ENCODE data around the gene NPAS2.

The NPAS2 gene

GRCh38 chr2:100936972-100937542 is 117.1 kb downstream of the NPAS2 start:
- Histone ChIP-seq H3K4me3 (ENCODE audit: low read length) (no peak overlapping the region), H3K27ac (ENCODE audit: low read depth, low read length) (no peak overlapping the region), H3K79me1 (ENCODE audit: low read length) (no peaks in the 10 kb centered on the region), H3K4me1 (ENCODE audit: control insufficient read depth, low read depth, low read length) (no peaks in the 10 kb centered on the region), H3K56ac (ENCODE audit: low read length) (no peak overlapping the region), H4K8ac (ENCODE audit: low read depth, low read length) (no peak overlapping the region), H3K4ac (ENCODE audit: low read depth, low read length) (no peak overlapping the region), H4K5ac (ENCODE audit: low read length) (no peak overlapping the region), H3K9ac (ENCODE audit: low read length) (no peak overlapping the region), H3K4me2 (ENCODE audit: low read length) (no peak overlapping the region), H3K23ac (ENCODE audit: low read length) (no peak overlapping the region), H3K36me3 (ENCODE audit: control insufficient read depth, insufficient read depth, low read length) (no peaks in the 10 kb centered on the region), H2BK5ac (ENCODE audit: low read length) (no peak overlapping the region), H3K27me3 (ENCODE audit: insufficient read depth, low read length, poor library complexity) (no peaks in the 10 kb centered on the region), H3K79me2 (ENCODE audit: control insufficient read depth, insufficient read depth, low read length) (no peaks in the 10 kb centered on the region), H2BK120ac (ENCODE audit: low read depth, low read length) (no peak overlapping the region), H2AK5ac (ENCODE audit: low read length) (no peak overlapping the region), H3K18ac (ENCODE audit: low read length) (no peak overlapping the region), H2BK15ac (replicated peaks; ENCODE audit: low read depth) (no peak overlapping the region)
- no CpG with 5 or more reads among the region's 2 CpGs for WGBS (ENCODE audit: extremely low coverage, insufficient coverage, low lambda C conversion rate)
- no peak for DNase-seq

GRCh38 chr2:100938031-100939026 is 118.4 kb downstream of the NPAS2 start:
- Histone ChIP-seq H3K56ac (ENCODE audit: low read length) (no peak overlapping the region), H3K9ac (ENCODE audit: low read length) (no peak overlapping the region), H3K4me2 (ENCODE audit: low read length) (no peak overlapping the region), H2AK5ac (ENCODE audit: low read length) (no peak overlapping the region), H4K8ac (ENCODE audit: low read depth, low read length) (no peak overlapping the region), H3K36me3 (ENCODE audit: control insufficient read depth, insufficient read depth, low read length) (no peaks in the 10 kb centered on the region), H3K23ac (ENCODE audit: low read length) (no peak overlapping the region), H3K79me2 (ENCODE audit: control insufficient read depth, insufficient read depth, low read length) (no peaks in the 10 kb centered on the region), H4K5ac (ENCODE audit: low read length) (no peak overlapping the region), H3K4me1 (ENCODE audit: control insufficient read depth, low read depth, low read length) (no peaks in the 10 kb centered on the region), H3K79me1 (ENCODE audit: low read length) (no peaks in the 10 kb centered on the region), H3K4ac (ENCODE audit: low read depth, low read length) (no peak overlapping the region), H3K27ac (ENCODE audit: low read depth, low read length) (no peak overlapping the region), H3K4me3 (ENCODE audit: low read length) (no peak overlapping the region), H2BK120ac (ENCODE audit: low read depth, low read length) (no peak overlapping the region), H2BK15ac (replicated peaks; ENCODE audit: low read depth) (no peak overlapping the region), H3K18ac (ENCODE audit: low read length) (no peak overlapping the region), H3K27me3 (ENCODE audit: insufficient read depth, low read length, poor library complexity) (no peaks in the 10 kb centered on the region), H2BK5ac (ENCODE audit: low read length) (no peak overlapping the region)
- DNase-seq: no peak
- WGBS (ENCODE audit: extremely low coverage, insufficient coverage, low lambda C conversion rate): no CpG with 5 or more reads among the region's 15 CpGs

GRCh38 chr2:100939445-100939844 is 119.5 kb downstream of the NPAS2 start:
- no peaks in the 10 kb centered on the region for H3K36me3 ChIP-seq (ENCODE audit: control insufficient read depth, insufficient read depth, low read length)
- H3K23ac ChIP-seq (ENCODE audit: low read length): no peak overlapping the region
- H3K27me3 ChIP-seq (ENCODE audit: insufficient read depth, low read length, poor library complexity): no peaks in the 10 kb centered on the region
- WGBS (ENCODE audit: extremely low coverage, insufficient coverage, low lambda C conversion rate): no CpG with 5 or more reads among the region's 6 CpGs
- no peak overlapping the region for H3K4me3 ChIP-seq (ENCODE audit: low read length)
- no peaks in the 10 kb centered on the region for H3K79me1 ChIP-seq (ENCODE audit: low read length)
- no peak for DNase-seq
- no peak overlapping the region for H2BK15ac ChIP-seq (replicated peaks; ENCODE audit: low read depth)
- H2BK5ac ChIP-seq (ENCODE audit: low read length): no peak overlapping the region
- H4K8ac ChIP-seq (ENCODE audit: low read depth, low read length): no peak overlapping the region
- H3K27ac ChIP-seq (ENCODE audit: low read depth, low read length): no peak overlapping the region
- no peak overlapping the region for H3K9ac ChIP-seq (ENCODE audit: low read length)
- no peak overlapping the region for H2AK5ac ChIP-seq (ENCODE audit: low read length)
- no peak overlapping the region for H2BK120ac ChIP-seq (ENCODE audit: low read depth, low read length)
- H3K4me2 ChIP-seq (ENCODE audit: low read length): no peak overlapping the region
- H4K5ac ChIP-seq (ENCODE audit: low read length): no peak overlapping the region
- H3K79me2 ChIP-seq (ENCODE audit: control insufficient read depth, insufficient read depth, low read length): no peaks in the 10 kb centered on the region
- H3K56ac ChIP-seq (ENCODE audit: low read length): no peak overlapping the region
- H3K4ac ChIP-seq (ENCODE audit: low read depth, low read length): no peak overlapping the region
- no peak overlapping the region for H3K18ac ChIP-seq (ENCODE audit: low read length)
- H3K4me1 ChIP-seq (ENCODE audit: control insufficient read depth, low read depth, low read length): no peaks in the 10 kb centered on the region

DNA sequence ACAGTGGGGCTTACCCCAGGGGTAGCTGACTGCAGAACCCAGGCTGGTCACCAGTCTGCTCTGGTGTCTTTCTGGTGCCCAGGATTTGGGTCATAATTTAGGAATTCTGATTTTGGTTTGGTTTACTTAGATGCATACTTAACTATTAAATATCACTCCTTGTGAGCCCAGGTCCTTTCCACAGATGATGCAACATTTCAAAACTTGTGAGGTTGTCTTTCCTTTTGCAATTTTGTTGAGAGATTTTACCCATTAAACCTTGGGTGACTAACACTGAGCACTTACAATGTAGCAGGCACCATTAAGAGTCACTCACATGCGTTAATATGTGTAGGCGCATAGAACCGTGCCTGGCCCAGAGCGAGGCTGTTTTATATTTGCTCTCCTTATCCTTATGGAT is 120.3 kb downstream of the NPAS2 start:
- Histone ChIP-seq H3K4me2 (ENCODE audit: low read length) (no peak overlapping the region), H2BK5ac (ENCODE audit: low read length) (no peak overlapping the region), H4K5ac (ENCODE audit: low read length) (no peak overlapping the region), H3K27me3 (ENCODE audit: insufficient read depth, low read length, poor library complexity) (no peaks in the 10 kb centered on the region), H3K18ac (ENCODE audit: low read length) (no peak overlapping the region), H3K79me2 (ENCODE audit: control insufficient read depth, insufficient read depth, low read length) (no peaks in the 10 kb centered on the region), H3K4me3 (ENCODE audit: low read length) (no peak overlapping the region), H3K27ac (ENCODE audit: low read depth, low read length) (no peak overlapping the region), H2AK5ac (ENCODE audit: low read length) (no peak overlapping the region), H2BK120ac (ENCODE audit: low read depth, low read length) (no peak overlapping the region), H3K56ac (ENCODE audit: low read length) (no peak overlapping the region), H3K4ac (ENCODE audit: low read depth, low read length) (no peak overlapping the region), H2BK15ac (replicated peaks; ENCODE audit: low read depth) (no peak overlapping the region), H3K36me3 (ENCODE audit: control insufficient read depth, insufficient read depth, low read length) (no peaks in the 10 kb centered on the region), H4K8ac (ENCODE audit: low read depth, low read length) (no peak overlapping the region), H3K9ac (ENCODE audit: low read length) (no peak overlapping the region), H3K79me1 (ENCODE audit: low read length) (no peaks in the 10 kb centered on the region), H3K4me1 (ENCODE audit: control insufficient read depth, low read depth, low read length) (no peaks in the 10 kb centered on the region), H3K23ac (ENCODE audit: low read length) (no peak overlapping the region)
- no CpG with 5 or more reads among the region's 4 CpGs for WGBS (ENCODE audit: extremely low coverage, insufficient coverage, low lambda C conversion rate)
- no peak for DNase-seq

- H3K79me1 ChIP-seq (ENCODE audit: low read length): no peaks in the 10 kb centered on the region
- no peaks in the 10 kb centered on the region for H3K4me1 ChIP-seq (ENCODE audit: control insufficient read depth, low read depth, low read length)
- no peak overlapping the region for H3K23ac ChIP-seq (ENCODE audit: low read length)
- H3K36me3 ChIP-seq (ENCODE audit: control insufficient read depth, insufficient read depth, low read length): no peaks in the 10 kb centered on the region
- no peak overlapping the region for H3K18ac ChIP-seq (ENCODE audit: low read length)
- H3K27me3 ChIP-seq (ENCODE audit: insufficient read depth, low read length, poor library complexity): no peaks in the 10 kb centered on the region
- no peak for DNase-seq
- no peak overlapping the region for H2AK5ac ChIP-seq (ENCODE audit: low read length)
- no peak overlapping the region for H2BK120ac ChIP-seq (ENCODE audit: low read depth, low read length)
- WGBS (ENCODE audit: extremely low coverage, insufficient coverage, low lambda C conversion rate): no CpG with 5 or more reads among the region's 14 CpGs
- H3K4ac ChIP-seq (ENCODE audit: low read depth, low read length): no peak overlapping the region
- H3K4me3 ChIP-seq (ENCODE audit: low read length): no peak overlapping the region
- no peak overlapping the region for H4K8ac ChIP-seq (ENCODE audit: low read depth, low read length)
- no peak overlapping the region for H3K56ac ChIP-seq (ENCODE audit: low read length)
- no peak overlapping the region for H3K9ac ChIP-seq (ENCODE audit: low read length)
- H4K5ac ChIP-seq (ENCODE audit: low read length): no peak overlapping the region
- no peak overlapping the region for H2BK15ac ChIP-seq (replicated peaks; ENCODE audit: low read depth)
- no peak overlapping the region for H2BK5ac ChIP-seq (ENCODE audit: low read length)
- H3K79me2 ChIP-seq (ENCODE audit: control insufficient read depth, insufficient read depth, low read length): no peaks in the 10 kb centered on the region
- no peak overlapping the region for H3K4me2 ChIP-seq (ENCODE audit: low read length)
- H3K27ac ChIP-seq (ENCODE audit: low read depth, low read length): no peak overlapping the region
Measured at GRCh38 chr2:100940766-100941645, 121.1 kb downstream of the NPAS2 start.

All from mesendoderm (in vitro differentiated cells).